Measurements from ENCODE around the gene LRRC43.

GRCh38 chr12:122139266-122139665 is 43.7 kb upstream of the LRRC43 start:
- no peak for TF ChIP-seq POLR2AphosphoS5 (IDR thresholded peaks at IDR 0.05; ENCODE audit: low read depth, low read length)
- TF ChIP-seq POLR2A (IDR thresholded peaks at IDR 0.05; ENCODE audit: low read depth, low read length), result no peak

Measured in GM12892 (cell line).